H9 (cell line): ENCODE measurements around the gene ABCA4. TPM values are rescaled to one million over a fixed set of nuclear protein-coding genes. Genes with fewer than 3 reads are reported as not detected.

ENCODE experiments used
- DNase-seq: peaks from one replicate; pipeline ENCODE4 v3.0.0-alpha.2; 2017
- H2AFZ ChIP-seq: one replicate; pipeline ENCODE4 v1.6.1; 2013; ENCODE audit warnings: mild to moderate bottlenecking, low read length, control low read depth, moderate library complexity
- H2AK5ac ChIP-seq: 2 replicates; pipeline ENCODE4 v1.6.1; 2013; ENCODE audit warnings: low read length, control low read depth, mixed read lengths; ENCODE audit not compliant: insufficient read length
- H2BK120ac ChIP-seq: one replicate; pipeline ENCODE4 v1.6.1; 2013; ENCODE audit warnings: low read depth, mild to moderate bottlenecking, low read length, control low read depth, inconsistent platforms; ENCODE audit not compliant: poor library complexity, severe bottlenecking
- H2BK12ac ChIP-seq: 2 replicates; pipeline ENCODE4 v1.6.1; 2013; ENCODE audit warnings: low read length, control low read depth, mixed read lengths, low read depth; ENCODE audit not compliant: insufficient read length
- H2BK15ac ChIP-seq: 2 replicates; pipeline ENCODE4 v1.6.1; 2013; ENCODE audit warnings: low read depth, low read length, control low read depth
- H2BK20ac ChIP-seq: one replicate; pipeline ENCODE4 v1.6.1; 2013; ENCODE audit warnings: low read depth, mild to moderate bottlenecking, low read length, control low read depth, inconsistent platforms; ENCODE audit not compliant: poor library complexity, severe bottlenecking
- H2BK5ac ChIP-seq: 2 replicates; pipeline ENCODE4 v1.6.1; 2013; ENCODE audit warnings: low read length, control low read depth, mixed read lengths; ENCODE audit not compliant: insufficient read length
- H3K14ac ChIP-seq: 2 replicates; pipeline ENCODE4 v1.6.1; 2013; ENCODE audit warnings: low read length, control low read depth; ENCODE audit not compliant: insufficient read depth
- H3K18ac ChIP-seq: 2 replicates; pipeline ENCODE4 v1.6.1; 2013; ENCODE audit warnings: low read depth, mild to moderate bottlenecking, mixed read lengths, low read length, control low read depth; ENCODE audit not compliant: insufficient read length
- H3K23ac ChIP-seq: 2 replicates; pipeline ENCODE4 v1.6.1; 2013; ENCODE audit warnings: low read length, control low read depth, mixed read lengths, low read depth; ENCODE audit not compliant: insufficient read length
- H3K23me2 ChIP-seq: 2 replicates; pipeline ENCODE4 v1.6.1; 2013; ENCODE audit warnings: low read depth, mild to moderate bottlenecking, mixed read lengths, low read length, control low read depth; ENCODE audit not compliant: insufficient read length, poor library complexity, severe bottlenecking
- H3K27ac ChIP-seq: 2 replicates; pipeline ENCODE4 v1.5.1; 2013; ENCODE audit warnings: low read length, control low read depth, mixed read lengths, low read depth; ENCODE audit not compliant: insufficient read length
- H3K27me3 ChIP-seq: 2 replicates; pipeline ENCODE4 v1.6.1; 2013; ENCODE audit warnings: low read length, control low read depth, inconsistent platforms; ENCODE audit not compliant: insufficient read depth
- H3K4ac ChIP-seq: 2 replicates; pipeline ENCODE4 v1.6.1; 2013; ENCODE audit warnings: low read depth, mild to moderate bottlenecking, control low read depth, inconsistent platforms, low read length, moderate library complexity
- H3K4me1 ChIP-seq: 2 replicates; pipeline ENCODE4 v1.6.1; 2013; ENCODE audit warnings: low read length, control low read depth, inconsistent platforms; ENCODE audit not compliant: insufficient read depth
- H3K4me2 ChIP-seq: 2 replicates; pipeline ENCODE4 v1.6.1; 2013; ENCODE audit warnings: low read length, control low read depth, mixed read lengths; ENCODE audit not compliant: insufficient read length, insufficient read depth
- H3K56ac ChIP-seq: 2 replicates; pipeline ENCODE4 v1.6.1; 2013; ENCODE audit warnings: low read depth, mild to moderate bottlenecking, mixed read lengths, low read length, control low read depth; ENCODE audit not compliant: insufficient read length
- H3K79me1 ChIP-seq: 2 replicates; pipeline ENCODE4 v1.6.1; 2013; ENCODE audit warnings: low read depth, mild to moderate bottlenecking, moderate library complexity, low read length, control low read depth, inconsistent platforms; ENCODE audit not compliant: insufficient read depth, poor library complexity, severe bottlenecking
- H3K79me2 ChIP-seq: 2 replicates; pipeline ENCODE4 v1.6.1; 2013; ENCODE audit warnings: low read length, control low read depth, inconsistent platforms; ENCODE audit not compliant: insufficient read depth
- H3K9ac ChIP-seq: 2 replicates; pipeline ENCODE4 v1.6.1; 2013; ENCODE audit warnings: low read length, control low read depth, mixed read lengths; ENCODE audit not compliant: insufficient read length; ENCODE audit errors: extremely low read depth
- H3K9me3 ChIP-seq: one replicate; pipeline ENCODE4 v1.6.1; 2013; ENCODE audit warnings: low read depth, low read length, inconsistent platforms; ENCODE audit not compliant: control insufficient read depth
- H3T11ph ChIP-seq: one replicate; pipeline ENCODE4 v1.6.1; 2013; ENCODE audit warnings: mild to moderate bottlenecking, low read length, control low read depth, inconsistent platforms
- H4K20me1 ChIP-seq: one replicate; pipeline ENCODE4 v1.6.1; 2013; ENCODE audit not compliant: control insufficient read depth, insufficient read length, insufficient read depth
- H4K5ac ChIP-seq: 2 replicates; pipeline ENCODE4 v1.6.1; 2013; ENCODE audit warnings: low read depth, mild to moderate bottlenecking, mixed read lengths, low read length, control low read depth; ENCODE audit not compliant: insufficient read length
- H4K8ac ChIP-seq: replicated peaks from 2 replicates; pipeline ENCODE4 v1.6.1; 2013; ENCODE audit warnings: low read length, control low read depth, mixed read lengths, low read depth; ENCODE audit not compliant: insufficient read length
- H4K91ac ChIP-seq: 2 replicates; pipeline ENCODE4 v1.6.1; 2013; ENCODE audit warnings: low read depth, mild to moderate bottlenecking, moderate library complexity, mixed read lengths, low read length, control low read depth; ENCODE audit not compliant: insufficient read length
- H3K27ac Mint-ChIP-seq, 3 experiments: 2 replicates in 2 of 3; 3 replicates in 1 of 3; pipeline ENCODE4 v1.8.0; 2020 to 2021; ENCODE audit warnings: mixed read lengths in 3 of 3, mild to moderate bottlenecking in 1 of 3, moderate library complexity in 1 of 3
- H3K27me3 Mint-ChIP-seq: 2 replicates; pipeline ENCODE4 v1.8.0; 2021; ENCODE audit warnings: low read depth, mild to moderate bottlenecking, moderate library complexity, mixed read lengths
- H3K36me3 Mint-ChIP-seq, 3 experiments: 2 replicates in 2 of 3; 3 replicates in 1 of 3; pipeline ENCODE4 v1.8.0; 2020 to 2021; ENCODE audit warnings: low read depth in 3 of 3, mixed read lengths in 3 of 3; ENCODE audit not compliant: insufficient read depth in 1 of 3
- H3K4me1 Mint-ChIP-seq, 2 experiments: 2 replicates each; pipeline ENCODE4 v1.8.0; 2020; ENCODE audit warnings: mixed read lengths in 2 of 2
- H3K4me3 Mint-ChIP-seq, 2 experiments: 2 replicates in 1 of 2; 3 replicates in 1 of 2; pipeline ENCODE4 v1.8.0; 2020 to 2021; ENCODE audit warnings: mild to moderate bottlenecking in 2 of 2, mixed read lengths in 2 of 2, moderate library complexity in 1 of 2
- H3K9me3 Mint-ChIP-seq, 2 experiments: 2 replicates in 1 of 2; 3 replicates in 1 of 2; pipeline ENCODE4 v1.8.0; 2020; ENCODE audit warnings: mild to moderate bottlenecking in 2 of 2, mixed read lengths in 2 of 2, moderate library complexity in 1 of 2
- CTCF ChIP-seq: fragments of 200-600 bp; sonication (generic); conservative IDR thresholded peaks from 3 replicates; pipeline ENCODE4 v1.8.0; 2021; ENCODE audit warnings: antibody characterized with exemption, mild to moderate bottlenecking
- WGBS: extraction: QIAGEN DNeasy Blood & Tissue Kit; methylation state at CpG from one replicate; pipeline ENCODE4 v1.1.7; 2013; ENCODE audit warnings: missing lambda C conversion rate, low lambda C conversion rate, mixed read lengths; ENCODE audit not compliant: insufficient read length; ENCODE audit errors: extremely low coverage; 5-methylcytosine and 5-hydroxymethylcytosine counted together
- total RNA-seq: library from RNA; stranded (reverse); gene quantifications from 2 replicates; pipeline ENCODE4 v1.2.1, GENCODE V29; 2021

ABCA4 gene
- total RNA-seq, 1 experiment from 2014 or later = not detected

- no peak overlapping the region for H2AK5ac ChIP-seq
- H4K20me1 ChIP-seq = no peaks in the 10 kb centered on the region
- H3K4me2 ChIP-seq = no peak overlapping the region
- peaks cover 0 to 3% (median 0%) of the 10 kb centered on the region in 3 experiments; a peak in 2 of 7 replicates for H3K36me3 Mint-ChIP-seq
- no peak overlapping the region for H3K4me3 Mint-ChIP-seq
- no peak overlapping the region for H3K56ac ChIP-seq
- no peak overlapping the region for H4K5ac ChIP-seq
- peaks cover 66% of the 10 kb centered on the region for H3K27me3 Mint-ChIP-seq
- no peak overlapping the region for H2BK15ac ChIP-seq
- H3K14ac ChIP-seq = no peak overlapping the region
- no peaks in the 10 kb centered on the region for H3K79me2 ChIP-seq
- no peak overlapping the region for H2BK5ac ChIP-seq
- peaks cover 19% of the 10 kb centered on the region for H3K4me1 ChIP-seq
- H4K91ac ChIP-seq = no peak overlapping the region
- H3K18ac ChIP-seq = no peak overlapping the region
- DNase-seq = no peak
- no peak overlapping the region for H2AFZ ChIP-seq
- no peaks in the 10 kb centered on the region for H3K23me2 ChIP-seq
- H3K9me3 ChIP-seq = no peaks in the 10 kb centered on the region
- no peak overlapping the region for H3K23ac ChIP-seq
- H3K79me1 ChIP-seq = no peaks in the 10 kb centered on the region
- no peak overlapping the region; a peak in 1 of 7 replicates for H3K27ac Mint-ChIP-seq
- H3K9me3 Mint-ChIP-seq = peaks cover 3 to 4% of the 10 kb centered on the region in 2 experiments; a peak in 3 of 5 replicates
- no peak overlapping the region for H4K8ac ChIP-seq
- H3K9ac ChIP-seq = no peak overlapping the region
- H3K4ac ChIP-seq = no peak overlapping the region
- no peak overlapping the region for H3K27ac ChIP-seq
- no peak overlapping the region for H2BK120ac ChIP-seq
- no peak overlapping the region for H2BK20ac ChIP-seq
- H3K27me3 ChIP-seq = peaks cover 8% of the 10 kb centered on the region; the same call in 1 of the 2 replicates
- H2BK12ac ChIP-seq = no peak overlapping the region
- peaks cover 62 to 63% of the 10 kb centered on the region in 2 experiments for H3K4me1 Mint-ChIP-seq
- no CpG with 5 or more reads among the region's 7 CpGs for WGBS
- no peak overlapping the region for H3T11ph ChIP-seq
- TF ChIP-seq CTCF = no peak
Observed at GRCh38 chr1:94118471-94118870, 2.5 kb downstream of the ABCA4 start.
